ENCODE results near the gene BMP3. TPM values are rescaled to one million over a fixed set of nuclear protein-coding genes. Genes with fewer than 3 reads are reported as not detected.

BMP3 gene
- total and polyA plus RNA-seq, 2 of the 8 experiments (the other 6 are each of a cell fraction or from before 2014, with no cell fraction given), result 0.02 TPM; not detected in 1

DNA sequence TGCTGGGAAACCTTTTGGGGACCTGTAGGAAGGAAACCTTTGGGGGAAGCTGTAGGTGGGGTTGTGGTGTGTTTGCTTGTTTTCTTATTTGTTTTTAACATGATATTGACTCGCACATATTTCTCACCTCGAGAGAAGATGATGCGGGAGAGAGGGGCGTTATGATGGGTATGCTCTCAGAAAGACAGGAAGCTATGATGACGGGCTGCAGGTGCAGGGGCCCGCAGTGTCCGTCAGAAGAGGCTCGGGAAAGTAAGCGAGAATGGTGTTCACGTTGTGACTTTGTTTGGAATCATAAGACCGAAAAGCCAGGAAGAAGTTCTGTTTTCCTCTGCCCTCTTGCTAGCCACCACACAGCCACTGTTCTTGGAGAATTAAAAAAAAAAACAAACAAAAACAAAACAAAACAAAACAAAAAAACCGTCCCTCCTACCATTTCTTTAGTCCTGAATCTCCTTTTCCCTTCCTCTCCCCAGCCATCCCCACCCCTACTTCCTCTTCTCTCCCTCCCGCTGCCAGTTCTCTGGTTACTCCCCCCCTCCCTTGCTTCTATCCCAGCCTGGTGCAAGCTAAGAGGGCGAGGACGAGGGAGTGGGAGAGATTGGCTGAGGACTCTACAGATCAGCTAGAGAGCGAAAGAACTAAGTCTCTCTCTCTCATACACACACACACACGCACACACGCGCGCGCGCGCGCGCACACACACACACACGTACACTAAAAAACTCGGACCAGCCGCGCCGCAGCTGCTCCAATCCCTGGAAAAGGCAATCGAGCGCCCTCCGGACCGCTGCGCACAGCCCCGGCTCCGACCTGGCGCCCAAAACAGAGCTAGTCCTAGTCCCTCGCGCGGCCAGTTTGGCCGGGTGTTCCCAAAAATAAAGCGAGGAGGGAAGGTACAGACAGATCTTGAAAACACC, at the start of gene BMP3 (continued):
- TF ChIP-seq NANOG (IDR thresholded peaks at IDR 0.05; ENCODE audit: insufficient read depth, low read depth, low read length, poor library complexity, severe bottlenecking), result no peak
- no peak for TF ChIP-seq TAF1 (IDR thresholded peaks at IDR 0.05; ENCODE audit: low read depth, low read length)
- no peak for TF ChIP-seq FOSL1 (IDR thresholded peaks at IDR 0.05; ENCODE audit: insufficient read depth, low read depth, low read length)
- TF ChIP-seq, protein P1, sequence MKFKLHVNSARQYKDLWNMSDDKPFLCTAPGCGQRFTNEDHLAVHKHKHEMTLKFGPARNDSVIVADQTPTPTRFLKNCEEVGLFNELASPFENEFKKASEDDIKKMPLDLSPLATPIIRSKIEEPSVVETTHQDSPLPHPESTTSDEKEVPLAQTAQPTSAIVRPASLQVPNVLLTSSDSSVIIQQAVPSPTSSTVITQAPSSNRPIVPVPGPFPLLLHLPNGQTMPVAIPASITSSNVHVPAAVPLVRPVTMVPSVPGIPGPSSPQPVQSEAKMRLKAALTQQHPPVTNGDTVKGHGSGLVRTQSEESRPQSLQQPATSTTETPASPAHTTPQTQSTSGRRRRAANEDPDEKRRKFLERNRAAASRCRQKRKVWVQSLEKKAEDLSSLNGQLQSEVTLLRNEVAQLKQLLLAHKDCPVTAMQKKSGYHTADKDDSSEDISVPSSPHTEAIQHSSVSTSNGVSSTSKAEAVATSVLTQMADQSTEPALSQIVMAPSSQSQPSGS (IDR thresholded peaks at IDR 0.05; ENCODE audit: low read length), result no peak
- no peak for TF ChIP-seq CBX5 (IDR thresholded peaks at IDR 0.05; ENCODE audit: low read depth, low read length)
- TF ChIP-seq, protein P2, sequence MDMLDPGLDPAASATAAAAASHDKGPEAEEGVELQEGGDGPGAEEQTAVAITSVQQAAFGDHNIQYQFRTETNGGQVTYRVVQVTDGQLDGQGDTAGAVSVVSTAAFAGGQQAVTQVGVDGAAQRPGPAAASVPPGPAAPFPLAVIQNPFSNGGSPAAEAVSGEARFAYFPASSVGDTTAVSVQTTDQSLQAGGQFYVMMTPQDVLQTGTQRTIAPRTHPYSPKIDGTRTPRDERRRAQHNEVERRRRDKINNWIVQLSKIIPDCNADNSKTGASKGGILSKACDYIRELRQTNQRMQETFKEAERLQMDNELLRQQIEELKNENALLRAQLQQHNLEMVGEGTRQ (IDR thresholded peaks at IDR 0.05; ENCODE audit: low read length), result no peak
- no peak for TF ChIP-seq KDM1A (IDR thresholded peaks at IDR 0.05; ENCODE audit: borderline replicate concordance, low read length)
- TF ChIP-seq, protein P3, sequence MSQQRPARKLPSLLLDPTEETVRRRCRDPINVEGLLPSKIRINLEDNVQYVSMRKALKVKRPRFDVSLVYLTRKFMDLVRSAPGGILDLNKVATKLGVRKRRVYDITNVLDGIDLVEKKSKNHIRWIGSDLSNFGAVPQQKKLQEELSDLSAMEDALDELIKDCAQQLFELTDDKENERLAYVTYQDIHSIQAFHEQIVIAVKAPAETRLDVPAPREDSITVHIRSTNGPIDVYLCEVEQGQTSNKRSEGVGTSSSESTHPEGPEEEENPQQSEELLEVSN (IDR thresholded peaks at IDR 0.05), result peak; percentile 39; the same call in 1 of the 2 replicates
- TF ChIP-seq SP2 (IDR thresholded peaks at IDR 0.05; ENCODE audit: low read length), result no peak
- no peak for TF ChIP-seq RAD21 (IDR thresholded peaks at IDR 0.05 in 1 of 2, conservative IDR thresholded peaks at IDR 0.05 in 1 of 2; ENCODE audit: low read depth in 2 of 2, low read length in 2 of 2)
- 0 out of 2 replicates have a peak, but pooled peaks have one; percentile 13 for TF ChIP-seq BACH1 (IDR thresholded peaks at IDR 0.05; ENCODE audit: low read length)
- no peak for TF ChIP-seq CREB1 (IDR thresholded peaks at IDR 0.05)
- no peak for TF ChIP-seq KDM5A (IDR thresholded peaks at IDR 0.05; ENCODE audit: low read length)
- no peak for TF ChIP-seq BCL11A (IDR thresholded peaks at IDR 0.05; ENCODE audit: low read depth in 2 of 2, low read length in 2 of 2)
- TF ChIP-seq SIRT6 (IDR thresholded peaks at IDR 0.05; ENCODE audit: low read length), result no peak
- TF ChIP-seq SIX5 (IDR thresholded peaks at IDR 0.05; ENCODE audit: low read depth, low read length), result no peak
- TF ChIP-seq HDAC2 (IDR thresholded peaks at IDR 0.05; ENCODE audit: borderline replicate concordance in 1 of 2, low read depth in 2 of 2, low read length in 2 of 2), result no peak
- TF ChIP-seq JUND (IDR thresholded peaks at IDR 0.05; ENCODE audit: low read length), result no peak
- TF ChIP-seq SP1 (IDR thresholded peaks at IDR 0.05; ENCODE audit: low read depth, low read length), result no peak
